Hepatic stellate cell (primary cell): Measurements from ENCODE around the gene KPNB1.

Experiments
- DNase-seq: peaks from one replicate; pipeline ENCODE4 v3.0.0; 2011; ENCODE audit warnings: low spot score

The KPNB1 gene

GRCh38 chr17:47649153-47649971 lies at the start of gene KPNB1:
Gene KPNB1 (plus strand): TSS chr17:47649919. CDS start chr17:47650245, 326 bp downstream.
- peak; percentile 94 for DNase-seq

- no peak for DNase-seq
Observed at GRCh38 chr17:47603830-47604597, 45.7 kb upstream of the KPNB1 start.

GRCh38 chr17:47604598-47604927 lies 45.2 kb upstream of the KPNB1 start:
- no peak for DNase-seq

GRCh38 chr17:47605011-47605410 lies 44.7 kb upstream of the KPNB1 start:
- DNase-seq = no peak

- no peak for DNase-seq
Observed at GRCh38 chr17:47607481-47607880, 42.2 kb upstream of the KPNB1 start.

- no peak for DNase-seq
Observed at GRCh38 chr17:47611372-47612350, 38.1 kb upstream of the KPNB1 start.

- no peak for DNase-seq
Observed at GRCh38 chr17:47615766-47616424, 33.8 kb upstream of the KPNB1 start.

GRCh38 chr17:47618410-47618809 lies 31.3 kb upstream of the KPNB1 start:
- no peak for DNase-seq

- DNase-seq = no peak
Observed at GRCh38 chr17:47620503-47621245, 29.0 kb upstream of the KPNB1 start.

- peak; percentile 79 for DNase-seq
Observed at GRCh38 chr17:47621293-47622179, 28.2 kb upstream of the KPNB1 start.

GRCh38 chr17:47622180-47622549 lies 27.6 kb upstream of the KPNB1 start:
- DNase-seq = no peak

GRCh38 chr17:47624727-47625068 lies 25.0 kb upstream of the KPNB1 start:
- DNase-seq = no peak

- DNase-seq = no peak
Observed at GRCh38 chr17:47628014-47628566, 21.6 kb upstream of the KPNB1 start.

- DNase-seq = no peak
Observed at GRCh38 chr17:47629826-47630225, 19.9 kb upstream of the KPNB1 start.

GRCh38 chr17:47630614-47631013 lies 19.1 kb upstream of the KPNB1 start:
- DNase-seq = no peak

GRCh38 chr17:47632991-47633390 lies 16.7 kb upstream of the KPNB1 start:
- DNase-seq = no peak

GRCh38 chr17:47633996-47634395 lies 15.7 kb upstream of the KPNB1 start:
- DNase-seq = no peak

- DNase-seq = no peak
Observed at GRCh38 chr17:47634870-47635269, 14.8 kb upstream of the KPNB1 start.

- DNase-seq = no peak
Observed at GRCh38 chr17:47635734-47636133, 14.0 kb upstream of the KPNB1 start.
